H1 (cell line): Measurements from ENCODE around the gene TXLNG. TPM values are rescaled to one million over a fixed set of nuclear protein-coding genes. Genes with fewer than 3 reads are reported as not detected.

Experiments used
- CTCF ChIA-PET: fragments of 300-600 bp; sonication (Branson Sonifier 250); formaldehyde crosslinking; loops from one replicate; lab custom pipeline; 2021; ENCODE audit not compliant: partially characterized antibody; lab: Charles Lee
- POLR2A ChIA-PET: fragments of 300-600 bp; sonication (Branson Sonifier 250); formaldehyde crosslinking; loops from one replicate; lab custom pipeline; 2021; ENCODE audit warnings: inconsistent platforms; ENCODE audit not compliant: partially characterized antibody; lab: Charles Lee
- DNase-seq, 2 experiments: peaks; one replicate each; pipeline versions ENCODE4 v3.0.0 to v3.0.0-alpha.2; 2010 to 2022; ENCODE audit warnings: low spot score in 2 of 2, low read depth in 1 of 2, mixed read lengths in 1 of 2
- FAIRE-seq: peaks from 2 replicates; lab custom pipeline; 2011; peaks lifted over from hg19 to GRCh38; lab: Jason Lieb, UNC
- H2AFZ ChIP-seq: 2 replicates; pipeline ENCODE4 v1.8.1; 2012; ENCODE audit warnings: low read length, inconsistent platforms
- H2AK5ac ChIP-seq: 2 replicates; pipeline ENCODE4 v1.6.1; 2013; ENCODE audit warnings: low read depth, low read length
- H2BK120ac ChIP-seq: replicated peaks from 2 replicates; pipeline ENCODE3; 2013; ENCODE audit warnings: low read depth, low read length, inconsistent platforms
- H2BK12ac ChIP-seq: 2 replicates; pipeline ENCODE4 v1.6.1; 2013; ENCODE audit warnings: low read depth, low read length
- H2BK15ac ChIP-seq: 2 replicates; pipeline ENCODE4 v1.6.1; 2013; ENCODE audit warnings: low read length
- H2BK20ac ChIP-seq: 2 replicates; pipeline ENCODE4 v1.6.1; 2013; ENCODE audit warnings: low read length
- H2BK5ac ChIP-seq: 2 replicates; pipeline ENCODE4 v1.6.1; 2013; ENCODE audit warnings: low read depth, low read length
- H3K14ac ChIP-seq: 2 replicates; pipeline ENCODE4 v1.6.1; 2013; ENCODE audit warnings: inconsistent platforms; ENCODE audit not compliant: insufficient read length
- H3K18ac ChIP-seq: 2 replicates; pipeline ENCODE4 v1.6.1; 2013; ENCODE audit warnings: low read length; ENCODE audit errors: extremely low read depth
- H3K23ac ChIP-seq: 2 replicates; pipeline ENCODE4 v1.6.1; 2013; ENCODE audit warnings: inconsistent platforms; ENCODE audit not compliant: insufficient read length
- H3K23me2 ChIP-seq: 2 replicates; pipeline ENCODE4 v1.6.1; 2013; ENCODE audit warnings: low read depth, low read length
- H3K27ac ChIP-seq: 2 replicates; pipeline ENCODE4 v1.6.1; 2011; ENCODE audit warnings: low read depth, low read length, inconsistent platforms
- H3K27me3 ChIP-seq, 4 experiments: replicated peaks in 1 of 4; 1 replicate in 1 of 4; 2 replicates in 3 of 4; pipeline versions ENCODE4 v1.6.1 to v1.8.1; 2011 to 2013; ENCODE audit warnings: low read length in 3 of 4, mild to moderate bottlenecking in 3 of 4, inconsistent platforms in 2 of 4, mixed read lengths in 2 of 4, moderate library complexity in 1 of 4; ENCODE audit not compliant: control insufficient read depth in 3 of 4, insufficient read depth in 3 of 4; ENCODE audit errors: extremely low read depth in 1 of 4
- H3K36me3 ChIP-seq, 4 experiments: 2 replicates each; pipeline versions ENCODE4 v1.6.1 to v1.8.1; 2011 to 2013; ENCODE audit warnings: mild to moderate bottlenecking in 4 of 4, low read length in 3 of 4, moderate library complexity in 2 of 4, control low read depth in 1 of 4, inconsistent platforms in 1 of 4; ENCODE audit not compliant: insufficient read depth in 4 of 4, control insufficient read depth in 2 of 4
- H3K4ac ChIP-seq: replicated peaks from 2 replicates; pipeline ENCODE3; 2013; ENCODE audit warnings: low read length, low read depth, mixed read lengths, inconsistent platforms; ENCODE audit not compliant: insufficient read length
- H3K4me1 ChIP-seq, 4 experiments: replicated peaks in 1 of 4; 1 replicate in 1 of 4; 2 replicates in 3 of 4; pipeline versions ENCODE4 v1.6.1 to v1.8.1; 2011 to 2013; ENCODE audit warnings: low read length in 3 of 4, inconsistent platforms in 2 of 4, mixed read lengths in 1 of 4; ENCODE audit not compliant: insufficient read depth in 4 of 4, control insufficient read depth in 3 of 4
- H3K4me2 ChIP-seq, 2 experiments: 2 replicates each; pipeline versions ENCODE4 v1.6.1 to v1.8.1; 2011 to 2013; ENCODE audit warnings: low read depth in 2 of 2, low read length in 2 of 2, control low read depth in 1 of 2, inconsistent platforms in 1 of 2, mild to moderate bottlenecking in 1 of 2; ENCODE audit not compliant: insufficient read depth in 1 of 2
- H3K4me3 ChIP-seq, 4 experiments: fragments of 200-600, 300-600 bp in 1 of 4; sonication (generic), shearing (Covaris generic), sonication (Bioruptor Twin) in 1 of 4; 2 replicates each; pipeline versions ENCODE4 v1.5.1 to v1.8.1; 2011 to 2016; ENCODE audit warnings: low read length in 4 of 4, low read depth in 3 of 4, control low read depth in 2 of 4, inconsistent platforms in 2 of 4, mild to moderate bottlenecking in 2 of 4, mixed read lengths in 1 of 4, moderate library complexity in 1 of 4; ENCODE audit not compliant: insufficient read depth in 2 of 4; ENCODE audit errors: extremely low read depth in 1 of 4
- H3K56ac ChIP-seq: replicated peaks from 2 replicates; pipeline ENCODE3; 2013; ENCODE audit warnings: low read depth, mild to moderate bottlenecking, mixed read lengths, low read length, inconsistent platforms; ENCODE audit not compliant: insufficient read length
- H3K79me1 ChIP-seq: 2 replicates; pipeline ENCODE4 v1.6.1; 2013; ENCODE audit warnings: low read depth, low read length, control low read depth
- H3K79me2 ChIP-seq, 2 experiments: 2 replicates each; pipeline versions ENCODE4 v1.6.1 to v1.8.1; 2012 to 2013; ENCODE audit warnings: low read length in 2 of 2, mild to moderate bottlenecking in 2 of 2, inconsistent platforms in 1 of 2; ENCODE audit not compliant: insufficient read depth in 2 of 2, control insufficient read depth in 1 of 2
- H3K9ac ChIP-seq, 4 experiments: replicated peaks in 1 of 4; 1 replicate in 1 of 4; 2 replicates in 3 of 4; pipeline versions ENCODE4 v1.6.1 to v1.8.1; 2011 to 2013; ENCODE audit warnings: low read depth in 3 of 4, low read length in 3 of 4, control low read depth in 2 of 4, mild to moderate bottlenecking in 2 of 4, moderate library complexity in 2 of 4, inconsistent platforms in 1 of 4; ENCODE audit errors: extremely low read depth in 1 of 4
- H3K9me3 ChIP-seq, 2 experiments: 2 replicates each; pipeline versions ENCODE4 v1.6.1 to v1.8.1; 2012 to 2013; ENCODE audit warnings: mild to moderate bottlenecking in 2 of 2, moderate library complexity in 2 of 2, control low read depth in 1 of 2, inconsistent platforms in 1 of 2, low read depth in 1 of 2, low read length in 1 of 2, mixed read lengths in 1 of 2; ENCODE audit not compliant: insufficient read depth in 2 of 2
- H4K20me1 ChIP-seq, 2 experiments: replicated peaks in 1 of 2; 2 replicates each; pipeline versions ENCODE3 to v1.8.1; 2011 to 2013; ENCODE audit warnings: inconsistent platforms in 2 of 2, low read length in 2 of 2, mild to moderate bottlenecking in 1 of 2; ENCODE audit not compliant: insufficient read depth in 2 of 2, control insufficient read depth in 1 of 2
- H4K5ac ChIP-seq: 2 replicates; pipeline ENCODE4 v1.6.1; 2013; ENCODE audit warnings: low read length, low read depth, mixed read lengths, inconsistent platforms; ENCODE audit not compliant: insufficient read length
- H4K8ac ChIP-seq: 2 replicates; pipeline ENCODE4 v1.8.0; 2013; ENCODE audit warnings: mild to moderate bottlenecking, moderate library complexity, low read length, inconsistent platforms; ENCODE audit not compliant: insufficient read depth; ENCODE audit errors: extremely low read depth
- H4K91ac ChIP-seq: replicated peaks from 2 replicates; pipeline ENCODE3; 2013; ENCODE audit warnings: low read length, mixed read lengths, inconsistent platforms; ENCODE audit not compliant: insufficient read length
- EP300 ChIP-seq, 2 experiments: IDR thresholded peaks; 1 replicate in 1 of 2; 2 replicates in 1 of 2; pipeline ENCODE4 v1.6.1; 2011 to 2012; ENCODE audit warnings: low read depth in 2 of 2, low read length in 2 of 2, mild to moderate bottlenecking in 2 of 2, borderline replicate concordance in 1 of 2, inconsistent platforms in 1 of 2, moderate library complexity in 1 of 2
- EZH2 ChIP-seq: fragments of 200-600 bp; sonication (generic); IDR thresholded peaks from 2 replicates; pipeline ENCODE4 v1.7.1; 2012; ENCODE audit warnings: low read depth, mild to moderate bottlenecking, moderate library complexity, low read length, inconsistent platforms; ENCODE audit not compliant: severe bottlenecking
- FOSL1 ChIP-seq: IDR thresholded peaks from 2 replicates; pipeline ENCODE4 v1.6.1; 2011; ENCODE audit warnings: mild to moderate bottlenecking, low read depth, low read length, moderate library complexity; ENCODE audit not compliant: insufficient read depth
- RFX5 ChIP-seq: IDR thresholded peaks from 2 replicates; pipeline ENCODE4 v1.6.1; 2011; ENCODE audit warnings: low read depth, low read length, improper control_type of control experiment, borderline replicate concordance
- TBP ChIP-seq: IDR thresholded peaks from 2 replicates; pipeline ENCODE4 v1.6.1; 2011; ENCODE audit warnings: low read depth, low read length, improper control_type of control experiment
- WGBS, 2 experiments: shearing (Covaris generic) in 1 of 2; methylation state at CpG; one replicate each; pipeline versions ENCODE4 v1.1.6 to v1.1.7; 2013 to 2015; ENCODE audit warnings: low lambda C conversion rate in 2 of 2, mixed read lengths in 2 of 2, inconsistent platforms in 1 of 2, low coverage in 1 of 2, missing lambda C conversion rate in 1 of 2; ENCODE audit not compliant: insufficient replicate concordance in 2 of 2, insufficient coverage in 1 of 2, insufficient read length in 1 of 2; ENCODE audit errors: extremely low coverage in 1 of 2, missing lambda C conversion rate in 1 of 2; 5-methylcytosine and 5-hydroxymethylcytosine counted together
- polyA plus RNA-seq, 7 experiments: library from polyadenylated mRNA; depleted of rRNA in 3 of 7; stranded (reverse) in 5 of 7; unstranded in 2 of 7; fragments of >200 nt in 5 of 7; fragments of 200-250 nt in 2 of 7; gene quantifications; 1 replicate in 5 of 7; 2 replicates in 1 of 7; 4 replicates in 1 of 7; pipeline versions ENCODE4 v1.2.1 to v1.2.3, GENCODE V29; 2011 to 2013; ENCODE audit warnings: missing spikeins in 2 of 7, mixed read lengths in 2 of 7
- total RNA-seq: library from RNA; stranded (reverse); fragmentation: NEBNext Ultra II Directional; extraction: Animal tissue kit (Norgen Biotek cat#: 25700); gene quantifications from 2 replicates; pipeline ENCODE4 v1.2.1, GENCODE V29; 2021

TXLNG gene
- total and polyA plus RNA-seq, 2 of the 8 experiments (the other 6 are each of a cell fraction or from before 2014, with no cell fraction given) = 32.9 to 42.9 TPM

DNA sequence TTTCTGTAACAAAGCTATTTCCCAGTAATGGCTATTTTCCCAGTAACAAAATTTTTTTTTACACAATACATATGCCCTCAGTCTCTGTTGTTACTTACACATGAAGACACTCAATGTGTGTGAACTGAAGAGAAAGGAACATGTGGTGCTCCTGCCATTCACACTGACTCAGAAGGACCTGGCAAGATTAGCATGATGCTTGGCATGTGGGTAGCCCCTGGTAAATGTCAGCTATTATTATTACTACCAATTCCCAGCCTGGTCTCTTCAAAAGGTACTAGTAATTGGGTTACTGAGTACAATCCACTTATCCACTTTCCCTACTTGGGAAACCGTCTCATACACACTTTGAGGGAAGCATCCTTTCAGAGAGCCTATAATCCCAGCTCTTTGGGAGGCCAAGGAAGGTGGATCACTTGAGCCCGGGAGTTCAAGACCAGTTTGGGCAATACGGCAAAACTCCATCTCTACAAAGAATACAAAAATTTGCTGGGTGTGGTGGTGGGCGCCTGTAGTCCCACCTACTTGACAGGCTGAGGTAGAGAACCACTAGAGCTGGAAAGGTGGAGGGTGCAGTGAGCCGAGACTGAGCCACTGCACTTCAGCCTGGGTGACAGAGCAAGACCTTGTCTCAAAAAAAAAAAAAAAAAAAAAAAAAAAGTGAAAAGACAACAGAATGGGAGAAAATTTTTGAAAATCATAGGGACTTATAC lies 69.3 kb downstream of the TXLNG start:
- Histone ChIP-seq H2BK15ac (no peak overlapping the region), H4K20me1 (peaks cover 0 to 8% of the 10 kb centered on the region in 2 experiments), H3K79me2 (peaks cover 0 to 40% of the 10 kb centered on the region in 2 experiments; a peak in 2 of 4 replicates), H4K91ac (no peak overlapping the region), H3K4ac (no peak overlapping the region), H3K79me1 (peaks cover 2% of the 10 kb centered on the region; the same call in 1 of the 2 replicates), H3K18ac (no peak overlapping the region), H3K9ac (no peak overlapping the region), H2BK12ac (no peak overlapping the region), H2AFZ (no peak overlapping the region), H3K9me3 (no peaks in the 10 kb centered on the region), H2AK5ac (no peak overlapping the region), H3K23ac (no peak overlapping the region), H4K5ac (no peak overlapping the region), H3K23me2 (no peaks in the 10 kb centered on the region), H2BK20ac (no peak overlapping the region)
- FAIRE-seq = no peak
- DNase-seq = no peak
- CTCF ChIA-PET = interaction anchor here (0.6 to 1.8 kb wide), 3 partner anchors 17 to 29 kb away, joined by 3 to 5 read pairs (median 3); no protein-coding TSS in a partner anchor
- no peak for TF ChIP-seq TBP
- no peak for TF ChIP-seq EP300 (IDR thresholded peaks at IDR 0.05; ENCODE audit: borderline replicate concordance in 1 of 2, low read depth in 2 of 2, low read length in 2 of 2)
- no peak for TF ChIP-seq RFX5
- TF ChIP-seq FOSL1 = no peak
- no peak for TF ChIP-seq EZH2
- TF ChIP-seq, all 59 proteins: peak for 0
- Histone ChIP-seq H3K36me3 (peaks cover 2 to 72% (median 39%) of the 10 kb centered on the region in 4 experiments; a peak in 6 of 8 replicates), H3K4me3 (no peak overlapping the region), H3K14ac (no peak overlapping the region), H3K56ac (no peak overlapping the region), H2BK120ac (no peak overlapping the region), H2BK5ac (no peak overlapping the region), H3K27ac (no peak overlapping the region), H3K4me1 (no peaks in the 10 kb centered on the region), H4K8ac (no peak overlapping the region), H3K4me2 (no peak overlapping the region), H3K27me3 (no peaks in the 10 kb centered on the region)
- POLR2A ChIA-PET = interaction anchor here (0.7 to 1.5 kb wide), 6 partner anchors 9 to 16 kb away, joined by 3 to 5 read pairs (median 3); no protein-coding TSS in a partner anchor
- WGBS, 2 experiments = 90% methylated on average over 1 of the region's 5 CpGs; no CpG with 5 or more reads in 1 of the 2 experiments
